ENCODE data around the gene GNRHR. TPM values are rescaled to one million over a fixed set of nuclear protein-coding genes. Genes with fewer than 3 reads are reported as not detected.
"Not testable (repeated sequence)": the region's sequence is repeated elsewhere in the genome, so short reads cannot be mapped to it uniquely, and the experiment has no call there.

Gene GNRHR
- total RNA-seq, 1 donor from 2014 or later, result not detected

DNA sequence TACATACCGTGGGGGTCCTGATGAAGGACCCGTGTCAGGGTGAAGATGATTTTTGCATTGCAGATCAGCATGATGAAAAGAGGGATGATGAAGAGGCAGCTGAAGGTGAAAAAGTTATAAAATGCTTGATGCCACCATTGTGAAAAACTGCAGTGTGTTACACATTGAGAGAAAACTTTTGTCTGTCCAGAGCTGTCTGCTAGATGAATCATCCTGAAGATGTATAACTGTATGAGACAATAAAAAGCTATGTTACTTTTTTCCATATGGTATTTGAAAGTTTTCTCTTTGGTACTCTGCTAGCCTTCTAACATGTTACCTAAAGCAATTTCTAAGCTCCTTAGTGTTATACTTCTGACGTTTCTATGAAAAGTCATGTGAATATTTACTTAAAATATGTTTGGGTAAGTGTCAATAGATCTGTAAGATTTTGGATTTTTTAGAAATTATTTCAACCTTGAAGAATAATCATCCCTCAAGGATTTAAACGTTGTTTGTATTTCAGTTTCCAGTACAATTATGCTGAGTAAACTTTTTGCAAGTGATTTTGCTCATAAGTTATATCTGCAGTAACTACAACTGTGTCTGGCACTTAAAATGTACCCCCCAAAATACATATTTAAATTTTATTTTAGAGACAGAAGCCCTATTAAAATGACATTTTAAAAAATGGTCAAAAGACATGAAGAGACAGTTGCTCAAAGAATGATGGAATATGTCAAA, 9.5 kb downstream of the GNRHR start:
- Histone ChIP-seq H3K36me3 (ENCODE audit: control insufficient read depth, insufficient read depth, low read length) (no peaks in the 10 kb centered on the region), H3K4me3 (ENCODE audit: low read depth, low read length) (no peak overlapping the region), H3K27me3 (ENCODE audit: control insufficient read depth, insufficient read depth, low read length) (no peaks in the 10 kb centered on the region)
- no peak for TF ChIP-seq CTCF (IDR thresholded peaks at IDR 0.05; ENCODE audit: insufficient read depth, low read length, poor library complexity, severe bottlenecking)
- DNase-seq (ENCODE audit: low read depth), result no peak

GRCh38 chr4:67743194-67743593, 11.0 kb downstream of the GNRHR start:
- Histone ChIP-seq H3K27me3 (ENCODE audit: control insufficient read depth, insufficient read depth, low read length) (no peaks in the 10 kb centered on the region), H3K4me3 (ENCODE audit: low read depth, low read length) (no peak overlapping the region), H3K36me3 (ENCODE audit: control insufficient read depth, insufficient read depth, low read length) (no peaks in the 10 kb centered on the region)
- DNase-seq (ENCODE audit: low read depth), result no peak
- no peak for TF ChIP-seq CTCF (IDR thresholded peaks at IDR 0.05; ENCODE audit: insufficient read depth, low read length, poor library complexity, severe bottlenecking)

- no peak for DNase-seq (ENCODE audit: low read depth)
- no peaks in the 10 kb centered on the region for H3K27me3 ChIP-seq (ENCODE audit: control insufficient read depth, insufficient read depth, low read length)
- H3K4me3 ChIP-seq (ENCODE audit: low read depth, low read length), result no peak overlapping the region
- no peak for TF ChIP-seq CTCF (IDR thresholded peaks at IDR 0.05; ENCODE audit: insufficient read depth, low read length, poor library complexity, severe bottlenecking)
- H3K36me3 ChIP-seq (ENCODE audit: control insufficient read depth, insufficient read depth, low read length), result no peaks in the 10 kb centered on the region
Observed at GRCh38 chr4:67736262-67736661, 17.9 kb downstream of the GNRHR start.

DNA sequence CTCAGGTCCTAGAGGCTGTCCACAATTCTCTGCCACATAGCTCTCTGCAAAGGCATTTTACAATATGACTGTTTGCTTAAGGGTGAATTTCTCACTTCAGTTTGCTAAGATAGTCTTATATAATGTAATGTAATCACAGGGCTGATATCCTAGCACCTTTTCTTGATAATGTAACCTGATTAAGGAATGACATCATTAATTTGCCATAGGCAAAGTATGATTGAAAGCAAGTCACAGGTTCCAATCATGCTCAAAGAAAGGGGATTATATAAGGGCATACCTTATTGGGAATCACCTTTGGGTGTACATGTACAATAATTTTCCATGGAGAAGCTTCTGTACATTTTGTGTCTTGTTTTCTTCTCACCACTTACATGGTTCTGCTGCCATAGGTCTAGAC, 18.9 kb downstream of the GNRHR start:
- TF ChIP-seq CTCF (IDR thresholded peaks at IDR 0.05; ENCODE audit: insufficient read depth, low read length, poor library complexity, severe bottlenecking), result no peak
- Histone ChIP-seq H3K4me3 (ENCODE audit: low read depth, low read length) (no peak overlapping the region), H3K27me3 (ENCODE audit: control insufficient read depth, insufficient read depth, low read length) (no peaks in the 10 kb centered on the region), H3K36me3 (ENCODE audit: control insufficient read depth, insufficient read depth, low read length) (no peaks in the 10 kb centered on the region)
- DNase-seq (ENCODE audit: low read depth), result no peak

GRCh38 chr4:67730511-67730910, 23.7 kb downstream of the GNRHR start:
- H3K4me3 ChIP-seq (ENCODE audit: low read depth, low read length); DNase-seq (ENCODE audit: low read depth); H3K27me3 ChIP-seq (ENCODE audit: control insufficient read depth, insufficient read depth, low read length); H3K36me3 ChIP-seq (ENCODE audit: control insufficient read depth, insufficient read depth, low read length): not testable (repeated sequence)

DNA sequence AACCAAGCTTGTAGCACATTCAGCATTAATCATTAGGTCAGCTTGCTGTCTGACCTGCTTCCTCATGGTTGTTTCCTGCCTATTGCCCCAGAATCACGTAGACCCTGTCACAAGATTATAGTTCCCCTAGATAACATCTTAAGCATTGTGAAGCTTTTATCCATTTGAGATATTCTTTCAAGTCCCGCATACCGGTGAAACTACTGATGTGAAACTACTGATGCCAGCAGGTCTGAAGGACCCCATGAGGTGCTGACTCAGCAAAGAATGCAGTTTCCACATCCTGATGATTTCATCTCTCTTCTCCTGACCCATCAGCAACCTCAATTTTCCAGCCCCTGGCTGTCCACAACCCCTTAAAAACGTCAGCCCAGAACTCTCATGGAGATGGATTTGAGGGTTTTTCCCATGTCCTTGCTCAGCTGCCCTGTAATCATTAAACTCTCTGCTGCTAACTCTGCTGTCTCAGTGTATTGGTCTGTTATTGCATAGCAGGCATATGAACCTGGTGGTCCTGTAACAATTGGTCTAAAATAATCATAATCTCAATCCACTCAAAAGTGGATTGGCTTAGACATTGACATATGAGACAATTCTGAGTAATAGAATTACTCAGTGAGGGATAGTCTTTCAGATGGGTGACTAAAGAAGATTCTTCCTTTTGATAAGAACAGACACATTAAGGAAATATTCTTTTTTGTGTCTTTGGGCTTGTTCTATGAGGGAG, 26.9 kb downstream of the GNRHR start:
- no peak for TF ChIP-seq CTCF (IDR thresholded peaks at IDR 0.05; ENCODE audit: insufficient read depth, low read length, poor library complexity, severe bottlenecking)
- H3K36me3 ChIP-seq (ENCODE audit: control insufficient read depth, insufficient read depth, low read length), result no peaks in the 10 kb centered on the region
- DNase-seq (ENCODE audit: low read depth), result peak; percentile 82
- no peak overlapping the region for H3K4me3 ChIP-seq (ENCODE audit: low read depth, low read length)
- no peaks in the 10 kb centered on the region for H3K27me3 ChIP-seq (ENCODE audit: control insufficient read depth, insufficient read depth, low read length)
